ENCODE measurements around the gene MT1A.

Gene MT1A

GRCh38 chr16:56632156-56632847, 6.2 kb upstream of the MT1A start, which contains the start of gene MT1M:
Gene MT1M, plus strand, starts transcription at chr16:56632659. Its CDS starts 73 bp downstream, at chr16:56632732.
- peak; percentile 28 for DNase-seq

- no peak for DNase-seq
These were observed 5.6 kb upstream of the MT1A start for GRCh38 chr16:56632848-56633365.

GRCh38 chr16:56633535-56633934, 4.9 kb upstream of the MT1A start:
- no peak for DNase-seq

DNA sequence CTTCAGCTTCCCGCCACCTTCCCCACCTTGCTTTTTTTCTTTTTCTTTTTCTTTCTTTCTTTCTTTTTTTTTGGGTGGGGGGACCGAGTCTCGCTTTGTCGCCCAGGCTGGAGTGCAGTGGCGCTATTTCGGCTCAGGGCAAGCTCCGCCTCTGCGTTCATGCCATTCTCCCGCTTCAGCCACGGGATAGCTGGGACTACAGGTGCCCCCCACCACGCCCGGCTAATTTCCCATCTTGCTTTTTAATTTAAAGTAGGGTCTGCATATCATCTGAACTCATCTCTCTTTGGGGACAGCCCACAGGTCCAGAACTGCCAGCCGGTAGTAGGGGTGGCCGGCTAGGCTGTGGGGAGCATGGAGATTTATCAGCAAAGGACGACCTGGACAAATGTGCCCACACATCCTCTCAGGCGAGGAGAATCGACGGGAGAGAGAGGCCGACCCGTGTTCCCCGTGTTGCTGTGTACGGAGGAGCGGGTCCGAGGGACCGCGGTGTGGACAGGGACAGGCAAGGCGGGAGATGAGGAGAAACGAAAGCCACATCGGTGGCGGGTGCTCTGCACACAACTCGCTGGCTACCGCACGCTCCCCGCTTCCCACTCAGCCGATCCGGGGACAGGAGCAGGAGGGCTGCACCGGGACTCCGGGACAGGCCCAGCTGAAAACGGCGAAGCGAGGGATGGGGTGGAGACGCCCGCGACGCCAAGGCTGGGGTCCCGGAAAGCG, 3.6 kb upstream of the MT1A start:
- DNase-seq, result no peak

- DNase-seq, result no peak
These were observed 3.0 kb upstream of the MT1A start for GRCh38 chr16:56635441-56635967.

DNA sequence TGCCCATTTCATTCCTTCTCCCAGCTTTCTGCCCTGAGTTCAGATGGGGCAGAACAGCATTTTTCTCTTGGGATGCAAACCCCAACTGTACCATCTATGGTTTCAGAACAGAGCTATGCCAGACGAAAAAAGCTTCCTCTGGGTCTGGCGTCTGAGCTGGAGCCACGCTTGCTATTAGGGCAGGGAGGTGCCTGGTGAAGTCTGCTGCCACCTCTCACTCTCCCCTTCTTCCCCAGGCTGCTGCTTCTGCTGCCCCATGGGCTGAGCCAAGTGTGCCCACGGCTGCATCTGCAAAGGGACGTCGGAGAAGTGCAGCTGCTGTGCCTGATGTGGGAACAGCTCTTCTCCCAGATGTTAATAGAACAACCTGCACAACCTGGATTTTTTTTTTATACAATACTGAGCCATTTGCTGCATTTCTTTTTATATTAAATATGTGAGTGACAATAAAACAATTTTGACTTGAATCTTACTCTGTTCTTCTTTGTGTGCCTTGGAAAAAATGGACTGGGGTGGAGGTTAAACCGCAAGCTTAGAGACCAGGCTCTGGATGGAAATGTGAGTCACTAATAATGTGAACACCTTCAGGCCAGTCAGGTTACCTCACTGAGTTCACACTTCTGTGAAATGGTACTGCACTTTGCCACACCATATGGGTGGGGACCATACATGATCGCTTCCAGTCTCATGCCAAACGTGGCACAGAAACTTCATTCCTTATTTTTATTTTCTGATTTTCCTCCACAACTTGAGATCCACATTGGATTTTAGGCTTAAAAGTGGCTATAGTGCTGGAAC, 1.7 kb upstream of the MT1A start:
- no peak for DNase-seq

GRCh38 chr16:56639045-56639444, 579 bp downstream of the MT1A start:
- DNase-seq, result no peak

GRCh38 chr16:56640076-56640475, 1.6 kb downstream of the MT1A start:
- DNase-seq, result no peak

GRCh38 chr16:56641166-56641565, 2.7 kb downstream of the MT1A start:
- no peak for DNase-seq

- peak; percentile 55 for DNase-seq
These were observed 4.8 kb downstream of the MT1A start for GRCh38 chr16:56643080-56643778.

DNA sequence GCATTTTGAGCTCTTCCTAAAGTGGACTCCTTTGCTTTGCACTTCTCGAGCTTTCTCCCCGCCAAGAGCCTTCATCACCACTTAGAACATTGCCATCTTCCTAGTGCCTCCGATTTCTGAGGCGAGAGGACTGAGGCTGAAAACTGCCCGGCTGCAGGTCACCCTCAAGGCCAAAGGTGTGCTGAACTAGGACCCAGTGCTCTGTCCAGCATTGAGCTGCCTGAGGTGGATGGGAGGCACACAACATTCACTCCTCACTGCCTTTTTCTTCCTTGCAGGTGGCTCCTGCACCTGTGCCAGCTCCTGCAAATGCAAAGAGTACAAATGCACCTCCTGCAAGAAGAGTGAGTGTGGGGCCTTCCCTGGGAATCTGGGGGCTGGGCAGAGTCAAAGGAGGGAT, 5.4 kb downstream of the MT1A start:
- no peak for DNase-seq

DNA sequence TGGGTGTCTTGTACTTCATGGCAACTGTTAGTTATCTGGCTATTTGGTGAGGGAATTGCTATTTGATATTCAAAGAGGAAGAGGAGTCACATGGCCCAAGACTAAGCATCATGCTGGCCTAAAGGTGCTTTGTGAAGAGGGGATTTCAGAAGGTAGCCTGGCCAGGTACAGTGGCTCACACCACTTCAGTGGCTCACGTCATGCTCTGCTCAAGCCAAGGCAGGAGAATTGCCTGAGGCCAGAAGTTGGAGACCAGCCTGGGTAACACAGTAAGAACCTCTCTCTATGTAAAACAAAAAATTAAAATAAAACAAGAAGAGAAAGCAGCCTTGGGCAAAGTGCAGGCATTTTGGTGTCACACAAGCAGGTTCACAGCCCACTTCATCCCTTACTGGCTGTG, 6.8 kb downstream of the MT1A start:
- DNase-seq, result no peak

DNA sequence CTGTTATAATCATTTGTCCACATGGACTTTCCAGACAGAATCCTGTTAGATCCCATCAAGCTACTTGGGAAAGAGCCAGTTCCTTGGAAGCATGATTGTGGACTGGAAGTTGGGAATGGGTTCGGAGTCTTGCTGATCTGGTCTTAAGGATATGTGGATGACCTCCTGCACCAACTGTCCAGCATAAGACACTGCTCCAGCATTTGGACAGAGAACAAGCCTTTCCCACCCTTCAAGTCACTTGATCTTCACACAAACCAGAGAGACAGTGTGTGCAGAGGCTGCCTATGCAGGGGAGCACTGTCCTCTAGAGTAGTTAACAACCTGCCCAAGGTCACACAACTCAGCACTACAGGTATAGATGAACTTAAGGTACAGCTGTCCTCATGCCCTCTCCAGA, 7.4 kb downstream of the MT1A start:
- no peak for DNase-seq

DNA sequence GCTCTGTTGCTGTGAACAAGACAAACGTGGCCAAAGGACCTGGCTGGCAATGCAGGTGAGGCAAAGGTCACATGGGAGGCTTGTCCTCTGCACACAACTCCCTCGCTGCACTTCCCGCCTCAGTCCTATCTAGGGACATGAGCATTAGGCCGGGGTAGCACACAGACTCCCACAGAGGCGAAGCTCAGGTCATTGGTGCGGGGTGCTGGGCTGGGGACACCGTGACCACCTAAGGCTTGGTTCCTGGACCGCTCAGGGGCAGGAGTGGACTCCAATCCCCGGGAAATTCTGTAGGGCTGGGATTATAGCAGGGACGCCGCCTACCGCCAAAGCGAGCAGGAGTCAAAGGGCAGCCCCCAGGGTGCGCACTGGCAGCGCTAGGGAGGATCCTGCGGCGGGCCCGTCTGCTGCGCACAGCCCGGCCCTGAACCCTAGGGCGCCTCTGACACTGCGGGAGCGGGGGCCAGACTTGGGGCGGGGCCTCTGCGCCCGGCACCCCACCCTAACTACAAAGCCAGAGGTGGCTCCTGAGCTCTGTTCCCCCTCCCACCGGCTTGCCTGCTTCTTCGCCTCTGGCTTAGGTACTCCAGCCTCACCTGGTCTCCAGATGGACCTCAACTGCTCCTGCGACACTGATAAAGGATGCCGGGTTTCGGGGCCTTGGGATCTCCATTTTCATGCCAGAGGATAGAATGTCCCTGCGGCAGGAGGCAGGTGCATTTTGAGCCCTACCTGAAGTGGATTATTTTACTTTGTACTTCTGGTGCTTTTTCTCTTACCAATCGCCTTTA, 9.4 kb downstream of the MT1A start:
- DNase-seq, result no peak

DNA sequence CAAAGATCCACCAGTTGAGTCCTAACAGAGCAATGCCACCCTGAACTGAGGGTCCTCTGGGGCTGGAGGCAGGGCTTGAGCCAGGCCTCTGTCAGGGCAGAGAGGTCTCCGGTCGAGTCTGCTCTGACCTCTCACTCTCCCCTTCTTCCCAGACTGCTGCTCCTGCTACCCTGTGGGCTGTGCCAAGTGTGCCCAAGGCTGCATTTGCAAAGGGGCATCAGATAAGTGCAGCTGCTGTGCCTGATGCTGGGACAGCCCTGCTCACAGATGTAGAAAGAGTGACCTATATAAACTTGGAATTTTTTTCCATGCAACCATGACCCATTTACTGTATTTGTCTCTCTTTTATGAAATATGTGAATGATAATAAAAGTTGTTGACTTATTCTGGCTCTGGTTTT, 10.8 kb downstream of the MT1A start:
- no peak for DNase-seq

GRCh38 chr16:56649820-56650219, 11.4 kb downstream of the MT1A start:
- DNase-seq, result no peak

DNA sequence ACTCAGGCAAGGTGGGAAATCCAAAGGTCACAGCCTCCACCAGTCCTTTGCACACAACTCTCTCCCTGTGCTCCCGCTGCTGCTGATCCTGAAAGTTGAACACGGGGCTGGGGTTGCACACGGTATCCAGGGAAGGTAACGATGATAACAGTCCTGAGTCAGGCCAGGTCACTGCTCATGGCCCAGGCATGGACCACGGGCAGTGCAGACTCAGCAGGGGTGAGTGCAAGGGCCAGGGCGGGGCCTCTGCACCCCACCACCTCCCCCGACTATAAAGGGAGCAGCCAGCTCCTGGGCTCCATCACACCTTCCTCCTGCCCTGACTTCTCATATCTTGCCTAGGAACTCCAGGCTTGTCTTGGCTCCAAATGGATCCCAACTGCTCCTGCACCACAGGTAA, 13.1 kb downstream of the MT1A start, which contains the start of gene MT1B:
MT1B (plus strand) TSS at position 301 of the 400 bp plus-strand sequence; CDS start at position 369, 68 bp downstream.
- DNase-seq, result no peak

DNA sequence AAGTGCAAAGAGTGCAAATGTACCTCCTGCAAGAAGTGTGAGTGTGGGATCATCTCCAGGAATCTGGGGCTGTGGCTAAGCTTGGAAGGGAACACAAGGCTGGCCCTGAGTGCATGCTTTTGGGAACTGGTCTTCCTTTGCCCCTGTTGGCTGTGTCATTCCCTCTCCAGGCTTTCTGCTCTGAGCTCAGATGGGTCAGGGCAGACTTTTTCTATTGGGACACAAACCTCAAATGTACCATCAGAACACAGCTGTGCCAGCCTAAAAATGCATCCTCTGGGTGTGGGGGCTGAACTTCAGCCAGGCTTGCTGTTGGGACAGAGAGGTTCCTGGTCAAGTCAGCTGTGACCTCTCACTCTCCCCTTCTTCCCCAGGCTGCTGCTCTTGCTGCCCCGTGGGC, 14.1 kb downstream of the MT1A start:
- DNase-seq, result no peak

GRCh38 chr16:56653218-56653617, 14.8 kb downstream of the MT1A start:
- DNase-seq, result no peak

DNA sequence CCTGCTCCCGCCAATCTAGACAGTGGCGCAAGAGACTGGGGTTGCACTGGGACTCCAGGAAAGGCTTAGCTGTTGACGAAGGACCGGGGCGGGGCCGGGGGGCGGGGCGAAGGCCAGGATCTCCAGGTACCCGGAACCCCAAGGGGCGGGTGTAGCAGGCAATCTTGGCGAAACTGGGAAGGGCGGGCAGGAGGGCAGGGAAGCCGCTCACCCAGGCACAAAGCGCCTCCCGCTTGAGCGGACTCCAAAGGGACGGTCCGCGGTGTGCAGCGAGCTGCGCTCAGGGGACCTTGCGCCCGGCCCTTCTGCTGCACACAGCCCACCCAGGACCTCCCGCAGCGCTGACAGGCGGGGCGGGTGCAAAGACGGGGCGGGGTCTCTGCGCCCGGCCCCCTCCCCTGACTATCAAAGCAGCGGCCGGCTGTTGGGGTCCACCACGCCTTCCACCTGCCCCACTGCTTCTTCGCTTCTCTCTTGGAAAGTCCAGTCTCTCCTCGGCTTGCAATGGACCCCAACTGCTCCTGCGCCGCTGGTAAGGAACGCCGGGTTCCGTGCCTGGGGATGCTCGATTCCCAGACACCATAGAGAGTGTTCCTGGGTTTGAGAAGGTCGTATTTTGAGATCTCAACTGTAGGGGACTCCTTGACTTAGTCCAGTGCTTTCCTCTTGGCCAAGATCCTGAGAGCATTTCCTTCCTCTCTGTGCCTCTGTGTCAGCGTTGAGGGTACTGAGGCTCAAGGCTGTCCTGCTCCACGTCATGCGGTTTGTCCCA, 19.3 kb downstream of the MT1A start, which contains the start of gene MT1F:
MT1F (plus strand) TSS at position 405 of the 772 bp plus-strand sequence; CDS start at position 505, 100 bp downstream.
- DNase-seq, result peak; percentile 60

Measured in EL (cell line).